K562 (cell line): Measurements from ENCODE around the gene TAC3. TPM values are rescaled to one million over a fixed set of nuclear protein-coding genes. Genes with fewer than 3 reads are reported as not detected.

Experiments used
- BCOR ChIP-seq: fragments of 450-650 bp; IDR thresholded peaks from 2 replicates; pipeline ENCODE4 v1.6.1; 2016
- BRCA1 ChIP-seq, 2 experiments: fragments of 450-650 bp in 1 of 2; sonication (generic) in 1 of 2; formaldehyde crosslinking in 1 of 2; IDR thresholded peaks; 2 replicates each; pipeline versions ENCODE4 v1.5.0 to v1.6.1; 2017 to 2020; ENCODE audit warnings: mild to moderate bottlenecking in 1 of 2, missing genetic modification reagents in 1 of 2
- CCAR2 ChIP-seq: fragments of 200-400 bp; formaldehyde crosslinking; IDR thresholded peaks from 2 replicates; pipeline ENCODE4 v1.6.1; 2017; ENCODE audit warnings: mild to moderate bottlenecking, low read depth, low read length
- FOS ChIP-seq: IDR thresholded peaks from 3 replicates; pipeline ENCODE4 v1.6.1; 2011; ENCODE audit not compliant: insufficient read length; ENCODE audit errors: extremely low read depth
- HDAC6 ChIP-seq: IDR thresholded peaks from 2 replicates; pipeline ENCODE4 v1.6.1; 2012; ENCODE audit warnings: low read depth, mild to moderate bottlenecking, control low read depth, inconsistent platforms, low read length, moderate library complexity
- JUNB ChIP-seq: fragments of 450-650 bp; formaldehyde crosslinking; conservative IDR thresholded peaks from 2 replicates; pipeline ENCODE4 v1.4.0; 2020; ENCODE audit warnings: mild to moderate bottlenecking
- KLF13 ChIP-seq: fragments of 450-650 bp; IDR thresholded peaks from 2 replicates; pipeline ENCODE4 v1.6.1; 2016; ENCODE audit warnings: missing genetic modification characterization, low read depth, mild to moderate bottlenecking, missing compliant biosample characterization, moderate library complexity, borderline replicate concordance
- KLF16 ChIP-seq: IDR thresholded peaks from 2 replicates; pipeline ENCODE4 v1.6.1; 2016; ENCODE audit warnings: antibody characterized with exemption
- MEF2D ChIP-seq: conservative IDR thresholded peaks from 2 replicates; pipeline ENCODE4 v1.6.1; 2016; ENCODE audit warnings: low read depth, missing genetic modification characterization, missing compliant biosample characterization
- TAF15 ChIP-seq: fragments of 200-400 bp; formaldehyde crosslinking; IDR thresholded peaks from 2 replicates; pipeline ENCODE4 v1.6.1; 2017; ENCODE audit warnings: mild to moderate bottlenecking, low read depth, low read length, moderate library complexity
- ZNF121 ChIP-seq: sonication (generic); formaldehyde crosslinking; conservative IDR thresholded peaks from 2 replicates; pipeline ENCODE4 v1.8.0; 2022; ENCODE audit warnings: missing genetic modification reagents
- polyA plus RNA-seq, 8 experiments: library from polyadenylated mRNA; depleted of rRNA in 4 of 8; stranded (reverse) in 5 of 8; unstranded in 3 of 8; fragments of >200 nt; fragmentation: Nextera tagmentation in 2 of 8; fragmentation: Illumina TruSeq in 1 of 8; extraction: Ambion mirVana in 2 of 8; extraction: Trizol in 1 of 8; gene quantifications; 2 replicates each; pipeline versions ENCODE4 v1.2.1 to v1.2.3, GENCODE V29; 2011 to 2014; ENCODE audit warnings: inconsistent platforms in 1 of 8, missing spikeins in 1 of 8
- total RNA-seq, 7 experiments: library from RNA; depleted of rRNA in 6 of 7; stranded (reverse); fragments of >200 nt in 6 of 7; fragmentation: Illumina TruSeq in 2 of 7; extraction: Trizol in 2 of 7; gene quantifications; 2 replicates each; pipeline versions ENCODE4 v1.2.1 to v1.2.3, GENCODE V29; 2011 to 2021; ENCODE audit warnings: low replicate concordance in 1 of 7
- TF ChIP-seq, protein P1 (sequence below): fragments of 450-650 bp; formaldehyde crosslinking; IDR thresholded peaks from 2 replicates; pipeline ENCODE4 v1.4.0; 2022; ENCODE audit warnings: missing genetic modification characterization
- TF ChIP-seq, protein P2 (sequence below): fragments of 250-450 bp; sonication (Bioruptor Pico); IDR thresholded peaks from 2 replicates; pipeline ENCODE4 v1.8.0; 2022; ENCODE audit warnings: inconsistent platforms
- TF ChIP-seq, protein P3 (sequence below): fragments of 250-450 bp; sonication (Bioruptor Pico); IDR thresholded peaks from 2 replicates; pipeline ENCODE4 v1.4.0; 2020; ENCODE audit warnings: mild to moderate bottlenecking
- TF ChIP-seq, protein P4 (sequence below), 2 experiments: fragments of 450-650 bp; IDR thresholded peaks; 2 replicates each; pipeline ENCODE4 v1.6.1; 2018; ENCODE audit warnings: mild to moderate bottlenecking in 2 of 2, low read depth in 1 of 2; ENCODE audit not compliant: partially characterized antibody in 2 of 2
- TF ChIP-seq, protein P5 (sequence below): fragments of 450-650 bp; conservative IDR thresholded peaks from 2 replicates; pipeline ENCODE4 v1.6.1; 2016; ENCODE audit warnings: missing genetic modification characterization, low read depth, mild to moderate bottlenecking, control low read depth, missing compliant biosample characterization

The TAC3 gene
- total and polyA plus RNA-seq, 9 of the 15 experiments (the other 6 are each of a cell fraction or from before 2014, with no cell fraction given), result 0.29 to 2.8 (median 1.4) TPM

DNA sequence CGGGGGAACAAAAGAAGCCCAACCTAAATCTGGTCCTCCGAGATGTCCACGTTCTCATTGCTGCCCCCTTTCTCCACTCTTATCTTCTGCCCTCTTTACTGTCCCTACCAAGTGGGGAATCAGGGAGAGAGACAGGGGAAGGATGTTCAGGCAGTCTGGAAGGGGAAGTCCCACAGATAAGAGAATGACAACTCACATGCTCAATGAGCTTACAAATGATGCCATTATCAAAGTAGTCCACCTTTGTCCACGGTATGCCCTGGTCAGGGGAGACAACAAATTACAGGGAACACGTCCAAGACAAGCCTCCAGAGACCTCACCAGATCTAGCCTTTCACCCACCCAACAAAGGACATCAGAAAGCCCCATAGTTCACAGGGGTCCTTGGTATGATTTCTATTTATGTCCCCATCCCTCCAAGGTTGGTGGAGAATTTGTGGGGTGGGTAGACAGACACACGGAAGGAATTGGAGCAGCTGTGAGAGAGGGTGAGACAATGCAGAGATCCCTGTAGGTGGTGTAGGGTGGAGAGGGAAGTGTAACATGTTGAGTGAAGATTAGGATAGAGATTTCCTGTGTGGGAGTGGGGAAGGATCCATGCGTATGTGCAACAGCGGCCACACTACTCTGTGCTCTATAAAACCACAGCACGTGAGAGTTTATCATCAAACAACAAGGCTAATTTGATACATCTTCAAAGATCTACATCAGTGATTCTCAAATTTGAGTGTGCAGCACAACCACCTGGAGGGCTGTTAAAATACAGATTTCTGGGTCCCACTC, 22.9 kb upstream of the TAC3 start (continued):
- TF ChIP-seq, protein P1, sequence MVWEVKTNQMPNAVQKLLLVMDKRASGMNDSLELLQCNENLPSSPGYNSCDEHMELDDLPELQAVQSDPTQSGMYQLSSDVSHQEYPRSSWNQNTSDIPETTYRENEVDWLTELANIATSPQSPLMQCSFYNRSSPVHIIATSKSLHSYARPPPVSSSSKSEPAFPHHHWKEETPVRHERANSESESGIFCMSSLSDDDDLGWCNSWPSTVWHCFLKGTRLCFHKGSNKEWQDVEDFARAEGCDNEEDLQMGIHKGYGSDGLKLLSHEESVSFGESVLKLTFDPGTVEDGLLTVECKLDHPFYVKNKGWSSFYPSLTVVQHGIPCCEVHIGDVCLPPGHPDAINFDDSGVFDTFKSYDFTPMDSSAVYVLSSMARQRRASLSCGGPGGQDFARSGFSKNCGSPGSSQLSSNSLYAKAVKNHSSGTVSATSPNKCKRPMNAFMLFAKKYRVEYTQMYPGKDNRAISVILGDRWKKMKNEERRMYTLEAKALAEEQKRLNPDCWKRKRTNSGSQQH (CRISPR knock-in tag), result no peak
- TF ChIP-seq FOS (no peak), ZNF121 (CRISPR knock-in tag) (no peak), MEF2D (no peak), CCAR2 (no peak), KLF13 (no peak), JUNB (CRISPR knock-in tag) (no peak), TAF15 (no peak), BRCA1 (IDR thresholded peaks at IDR 0.05) (no peak), BRCA1 (CRISPR knock-in tag; IDR thresholded peaks at IDR 0.05) (no peak), BCOR (no peak), HDAC6 (no peak), KLF16 (peak; percentile 79)
- TF ChIP-seq, protein P2, sequence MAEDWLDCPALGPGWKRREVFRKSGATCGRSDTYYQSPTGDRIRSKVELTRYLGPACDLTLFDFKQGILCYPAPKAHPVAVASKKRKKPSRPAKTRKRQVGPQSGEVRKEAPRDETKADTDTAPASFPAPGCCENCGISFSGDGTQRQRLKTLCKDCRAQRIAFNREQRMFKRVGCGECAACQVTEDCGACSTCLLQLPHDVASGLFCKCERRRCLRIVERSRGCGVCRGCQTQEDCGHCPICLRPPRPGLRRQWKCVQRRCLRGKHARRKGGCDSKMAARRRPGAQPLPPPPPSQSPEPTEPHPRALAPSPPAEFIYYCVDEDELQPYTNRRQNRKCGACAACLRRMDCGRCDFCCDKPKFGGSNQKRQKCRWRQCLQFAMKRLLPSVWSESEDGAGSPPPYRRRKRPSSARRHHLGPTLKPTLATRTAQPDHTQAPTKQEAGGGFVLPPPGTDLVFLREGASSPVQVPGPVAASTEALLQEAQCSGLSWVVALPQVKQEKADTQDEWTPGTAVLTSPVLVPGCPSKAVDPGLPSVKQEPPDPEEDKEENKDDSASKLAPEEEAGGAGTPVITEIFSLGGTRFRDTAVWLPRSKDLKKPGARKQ (CRISPR knock-in tag), result no peak
- TF ChIP-seq, protein P3, sequence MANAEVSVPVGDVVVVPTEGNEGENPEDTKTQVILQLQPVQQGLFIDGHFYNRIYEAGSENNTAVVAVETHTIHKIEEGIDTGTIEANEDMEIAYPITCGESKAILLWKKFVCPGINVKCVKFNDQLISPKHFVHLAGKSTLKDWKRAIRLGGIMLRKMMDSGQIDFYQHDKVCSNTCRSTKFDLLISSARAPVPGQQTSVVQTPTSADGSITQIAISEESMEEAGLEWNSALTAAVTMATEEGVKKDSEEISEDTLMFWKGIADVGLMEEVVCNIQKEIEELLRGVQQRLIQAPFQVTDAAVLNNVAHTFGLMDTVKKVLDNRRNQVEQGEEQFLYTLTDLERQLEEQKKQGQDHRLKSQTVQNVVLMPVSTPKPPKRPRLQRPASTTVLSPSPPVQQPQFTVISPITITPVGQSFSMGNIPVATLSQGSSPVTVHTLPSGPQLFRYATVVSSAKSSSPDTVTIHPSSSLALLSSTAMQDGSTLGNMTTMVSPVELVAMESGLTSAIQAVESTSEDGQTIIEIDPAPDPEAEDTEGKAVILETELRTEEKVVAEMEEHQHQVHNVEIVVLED (CRISPR knock-in tag), result no peak
- TF ChIP-seq, protein P4, sequence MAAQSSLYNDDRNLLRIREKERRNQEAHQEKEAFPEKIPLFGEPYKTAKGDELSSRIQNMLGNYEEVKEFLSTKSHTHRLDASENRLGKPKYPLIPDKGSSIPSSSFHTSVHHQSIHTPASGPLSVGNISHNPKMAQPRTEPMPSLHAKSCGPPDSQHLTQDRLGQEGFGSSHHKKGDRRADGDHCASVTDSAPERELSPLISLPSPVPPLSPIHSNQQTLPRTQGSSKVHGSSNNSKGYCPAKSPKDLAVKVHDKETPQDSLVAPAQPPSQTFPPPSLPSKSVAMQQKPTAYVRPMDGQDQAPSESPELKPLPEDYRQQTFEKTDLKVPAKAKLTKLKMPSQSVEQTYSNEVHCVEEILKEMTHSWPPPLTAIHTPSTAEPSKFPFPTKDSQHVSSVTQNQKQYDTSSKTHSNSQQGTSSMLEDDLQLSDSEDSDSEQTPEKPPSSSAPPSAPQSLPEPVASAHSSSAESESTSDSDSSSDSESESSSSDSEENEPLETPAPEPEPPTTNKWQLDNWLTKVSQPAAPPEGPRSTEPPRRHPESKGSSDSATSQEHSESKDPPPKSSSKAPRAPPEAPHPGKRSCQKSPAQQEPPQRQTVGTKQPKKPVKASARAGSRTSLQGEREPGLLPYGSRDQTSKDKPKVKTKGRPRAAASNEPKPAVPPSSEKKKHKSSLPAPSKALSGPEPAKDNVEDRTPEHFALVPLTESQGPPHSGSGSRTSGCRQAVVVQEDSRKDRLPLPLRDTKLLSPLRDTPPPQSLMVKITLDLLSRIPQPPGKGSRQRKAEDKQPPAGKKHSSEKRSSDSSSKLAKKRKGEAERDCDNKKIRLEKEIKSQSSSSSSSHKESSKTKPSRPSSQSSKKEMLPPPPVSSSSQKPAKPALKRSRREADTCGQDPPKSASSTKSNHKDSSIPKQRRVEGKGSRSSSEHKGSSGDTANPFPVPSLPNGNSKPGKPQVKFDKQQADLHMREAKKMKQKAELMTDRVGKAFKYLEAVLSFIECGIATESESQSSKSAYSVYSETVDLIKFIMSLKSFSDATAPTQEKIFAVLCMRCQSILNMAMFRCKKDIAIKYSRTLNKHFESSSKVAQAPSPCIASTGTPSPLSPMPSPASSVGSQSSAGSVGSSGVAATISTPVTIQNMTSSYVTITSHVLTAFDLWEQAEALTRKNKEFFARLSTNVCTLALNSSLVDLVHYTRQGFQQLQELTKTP (IDR thresholded peaks at IDR 0.05; ENCODE audit: low read depth in 1 of 2, partially characterized antibody in 2 of 2), result no peak
- TF ChIP-seq, protein P5, sequence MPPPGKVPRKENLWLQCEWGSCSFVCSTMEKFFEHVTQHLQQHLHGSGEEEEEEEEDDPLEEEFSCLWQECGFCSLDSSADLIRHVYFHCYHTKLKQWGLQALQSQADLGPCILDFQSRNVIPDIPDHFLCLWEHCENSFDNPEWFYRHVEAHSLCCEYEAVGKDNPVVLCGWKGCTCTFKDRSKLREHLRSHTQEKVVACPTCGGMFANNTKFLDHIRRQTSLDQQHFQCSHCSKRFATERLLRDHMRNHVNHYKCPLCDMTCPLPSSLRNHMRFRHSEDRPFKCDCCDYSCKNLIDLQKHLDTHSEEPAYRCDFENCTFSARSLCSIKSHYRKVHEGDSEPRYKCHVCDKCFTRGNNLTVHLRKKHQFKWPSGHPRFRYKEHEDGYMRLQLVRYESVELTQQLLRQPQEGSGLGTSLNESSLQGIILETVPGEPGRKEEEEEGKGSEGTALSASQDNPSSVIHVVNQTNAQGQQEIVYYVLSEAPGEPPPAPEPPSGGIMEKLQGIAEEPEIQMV (tag), result no peak
